ENCODE data around the gene PNMA6F.

DNA sequence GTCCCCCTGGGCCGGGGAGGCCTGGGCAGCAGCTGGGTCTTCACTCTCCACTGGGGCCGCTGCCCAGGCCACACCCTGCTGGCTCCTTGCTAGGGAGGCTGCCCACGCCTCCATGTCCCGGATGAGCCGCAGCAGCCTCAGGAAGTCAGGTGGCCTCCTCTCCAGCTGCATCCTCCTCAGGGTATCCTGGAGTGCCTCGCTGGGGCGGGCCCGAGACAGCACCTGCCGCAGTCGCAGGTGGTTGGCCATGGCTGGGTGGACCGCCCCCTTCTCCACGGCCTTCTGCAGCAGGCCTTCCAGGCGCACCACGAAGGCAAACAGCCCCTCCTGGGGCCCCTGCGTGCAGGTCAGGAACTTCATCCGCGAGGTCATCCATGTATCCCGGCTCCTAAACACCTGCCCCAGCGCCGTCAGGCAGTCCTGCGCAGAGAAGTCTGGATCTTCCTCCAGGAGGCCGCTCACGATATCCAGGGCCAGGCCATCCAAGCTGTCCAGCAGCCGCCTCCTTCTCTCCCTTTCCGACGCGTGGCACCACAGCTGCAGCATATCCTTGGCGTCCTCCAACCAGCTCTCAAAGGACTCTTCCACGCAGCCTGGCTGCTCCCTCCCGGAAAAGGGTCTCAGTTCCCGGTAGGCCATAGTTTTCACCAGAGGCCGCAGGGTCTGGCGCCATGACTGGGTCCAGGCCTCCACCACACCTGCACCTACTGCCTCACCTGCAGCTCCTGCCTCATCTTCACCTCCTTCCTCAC, 2.1 kb downstream of the PNMA6F start:
- TF ChIP-seq POLR2A (IDR thresholded peaks at IDR 0.05) (no peak), EP300 (IDR thresholded peaks at IDR 0.05) (no peak), POLR2AphosphoS5 (IDR thresholded peaks at IDR 0.05) (no peak)
- TF ChIP-seq, protein P1, sequence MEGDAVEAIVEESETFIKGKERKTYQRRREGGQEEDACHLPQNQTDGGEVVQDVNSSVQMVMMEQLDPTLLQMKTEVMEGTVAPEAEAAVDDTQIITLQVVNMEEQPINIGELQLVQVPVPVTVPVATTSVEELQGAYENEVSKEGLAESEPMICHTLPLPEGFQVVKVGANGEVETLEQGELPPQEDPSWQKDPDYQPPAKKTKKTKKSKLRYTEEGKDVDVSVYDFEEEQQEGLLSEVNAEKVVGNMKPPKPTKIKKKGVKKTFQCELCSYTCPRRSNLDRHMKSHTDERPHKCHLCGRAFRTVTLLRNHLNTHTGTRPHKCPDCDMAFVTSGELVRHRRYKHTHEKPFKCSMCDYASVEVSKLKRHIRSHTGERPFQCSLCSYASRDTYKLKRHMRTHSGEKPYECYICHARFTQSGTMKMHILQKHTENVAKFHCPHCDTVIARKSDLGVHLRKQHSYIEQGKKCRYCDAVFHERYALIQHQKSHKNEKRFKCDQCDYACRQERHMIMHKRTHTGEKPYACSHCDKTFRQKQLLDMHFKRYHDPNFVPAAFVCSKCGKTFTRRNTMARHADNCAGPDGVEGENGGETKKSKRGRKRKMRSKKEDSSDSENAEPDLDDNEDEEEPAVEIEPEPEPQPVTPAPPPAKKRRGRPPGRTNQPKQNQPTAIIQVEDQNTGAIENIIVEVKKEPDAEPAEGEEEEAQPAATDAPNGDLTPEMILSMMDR (IDR thresholded peaks at IDR 0.05) = no peak

Data from upper lobe of left lung (tissue), 4 donors.